ENCODE results near the gene DDRGK1.

Gene DDRGK1

GRCh38 chr20:3180319-3180718 is 24.2 kb downstream of the DDRGK1 start:
- no peak for DNase-seq

GRCh38 chr20:3177746-3178485 is 26.6 kb downstream of the DDRGK1 start:
- DNase-seq, result no peak

- DNase-seq, result no peak
These were observed 29.2 kb downstream of the DDRGK1 start for GRCh38 chr20:3175270-3175669.

- no peak for DNase-seq
These were observed 29.8 kb downstream of the DDRGK1 start for GRCh38 chr20:3174442-3175261.

GRCh38 chr20:3173610-3174441 is 30.7 kb downstream of the DDRGK1 start:
- DNase-seq, result peak; percentile 91

- peak; percentile 68 for DNase-seq
These were observed 31.4 kb downstream of the DDRGK1 start, which contains the start of gene LZTS3 for GRCh38 chr20:3172933-3173609. LZTS3 (minus strand) TSS chr20:3173549; CDS start chr20:3167163, 6,386 bp downstream.

- DNase-seq, result no peak
These were observed 32.2 kb downstream of the DDRGK1 start for GRCh38 chr20:3172126-3172932.

GRCh38 chr20:3171391-3172125 is 32.9 kb downstream of the DDRGK1 start:
- DNase-seq, result no peak

- DNase-seq, result no peak
These were observed 35.5 kb downstream of the DDRGK1 start for GRCh38 chr20:3168829-3169590.

GRCh38 chr20:3168079-3168828 is 36.2 kb downstream of the DDRGK1 start:
- DNase-seq, result no peak

GRCh38 chr20:3167738-3168078 is 36.8 kb downstream of the DDRGK1 start:
- DNase-seq, result no peak

GRCh38 chr20:3166913-3167342 is 37.6 kb downstream of the DDRGK1 start:
- no peak for DNase-seq

- no peak for DNase-seq
These were observed 38.1 kb downstream of the DDRGK1 start for GRCh38 chr20:3166338-3166912.

- DNase-seq, result no peak
These were observed 38.8 kb downstream of the DDRGK1 start for GRCh38 chr20:3165473-3166337.

GRCh38 chr20:3164763-3165410 is 39.6 kb downstream of the DDRGK1 start:
- no peak for DNase-seq

GRCh38 chr20:3164043-3164762 is 40.3 kb downstream of the DDRGK1 start:
- no peak for DNase-seq
